Aorta (tissue), 5 donors: ENCODE results near the gene FER. TPM values are rescaled to one million over a fixed set of nuclear protein-coding genes. Genes with fewer than 3 reads are reported as not detected.

Source experiments
- ATAC-seq: fragments of 200-7000 bp; cut with Tn5 transposase; one replicate; pipeline ENCODE4 v1.9.1; 2022; ENCODE audit warnings: moderate library complexity; ENCODE audit not compliant: low FRiP score
- DNase-seq, 2 donors: peaks; one replicate each; pipeline ENCODE4 v3.0.0-alpha.2; 2020
- H3K27ac ChIP-seq, 2 donors: one replicate each; pipeline ENCODE4 v1.5.1; 2013; ENCODE audit warnings: low read length in 2 of 2, mild to moderate bottlenecking in 2 of 2, moderate library complexity in 2 of 2, control low read depth in 1 of 2, inconsistent platforms in 1 of 2, low read depth in 1 of 2
- H3K27me3 ChIP-seq, 2 donors: one replicate each; pipeline ENCODE4 v1.6.1; 2013; ENCODE audit warnings: control low read depth in 1 of 2, low read length in 1 of 2, mild to moderate bottlenecking in 1 of 2, moderate library complexity in 1 of 2; ENCODE audit not compliant: insufficient read depth in 2 of 2, control insufficient read depth in 1 of 2
- H3K36me3 ChIP-seq, 2 donors: one replicate each; pipeline ENCODE4 v1.6.1; 2013; ENCODE audit warnings: control low read depth in 1 of 2, low read length in 1 of 2, mild to moderate bottlenecking in 1 of 2; ENCODE audit not compliant: insufficient read depth in 2 of 2, control insufficient read depth in 1 of 2
- H3K4me1 ChIP-seq, 2 donors: one replicate each; pipeline ENCODE4 v1.6.1; 2013; ENCODE audit warnings: low read length in 2 of 2, control low read depth in 1 of 2, mild to moderate bottlenecking in 1 of 2, moderate library complexity in 1 of 2; ENCODE audit not compliant: insufficient read depth in 2 of 2, control insufficient read depth in 1 of 2
- H3K4me3 ChIP-seq, 2 donors: one replicate each; pipeline ENCODE4 v1.5.1; 2013; ENCODE audit warnings: low read length in 2 of 2, control low read depth in 1 of 2, mild to moderate bottlenecking in 1 of 2
- H3K9me3 ChIP-seq: one replicate; pipeline ENCODE4 v1.6.1; 2013; ENCODE audit warnings: mild to moderate bottlenecking, low read length; ENCODE audit not compliant: control insufficient read depth
- WGBS, 2 donors: extraction: QIAGEN DNeasy Blood & Tissue Kit; methylation state at CpG; one replicate each; pipeline ENCODE4 v1.1.7; 2013; 5-methylcytosine and 5-hydroxymethylcytosine counted together
- intact Hi-C, 2 donors: fragments of 100-400 bp; cut with DNase I; formaldehyde crosslinking; loops; one replicate each; pipeline versions ENCODE4 v1.14.2 to v1.15.0; 2022
- polyA plus RNA-seq, 2 donors: library from polyadenylated mRNA; stranded (reverse); fragments of 200-250 nt; gene quantifications; one replicate each; pipeline ENCODE4 v1.2.3, GENCODE V29; 2013
- total RNA-seq, 2 donors: library from RNA; stranded (reverse); fragmentation: NEBNext Ultra II Directional; extraction: Animal tissue kit (Norgen Biotek cat#: 25700); gene quantifications; one replicate each; pipeline ENCODE4 v1.2.1, GENCODE V29; 2021
- donor health status: healthy with polysubstance abuse.
- donor health status: Bipolar disorder and iron deficiency.
- donor health status: DM: no; HTN: no; CAD: no.
- donor health status: DM: no; HTN: no; CAD: no.
- donor health status: DM: yes; HTN: yes; CAD: no.

Gene FER
- total and polyA plus RNA-seq, 4 donors = 5.1 to 54.6 (median 27.8) TPM

GRCh38 chr5:109191153-109191558 is 443.5 kb downstream of the FER start:
- no peak overlapping the region for H3K27ac ChIP-seq
- DNase-seq (no peak), ATAC-seq (no peak)
- intact Hi-C loops = no loop called here
- H3K9me3 ChIP-seq = no peaks in the 10 kb centered on the region
- peaks cover 3 to 7% of the 10 kb centered on the region in 2 donors for H3K36me3 ChIP-seq
- no peak overlapping the region for H3K4me3 ChIP-seq
- 43 to 48% methylated on average over 2 of the region's 2 CpGs for WGBS, 2 donors
- H3K27me3 ChIP-seq = no peaks in the 10 kb centered on the region
- peaks cover 0 to 4% of the 10 kb centered on the region in 2 donors for H3K4me1 ChIP-seq

- no peaks in the 10 kb centered on the region for H3K27me3 ChIP-seq
- ATAC-seq (no peak), DNase-seq (no peak)
- WGBS, 2 donors = 95 to 98% methylated on average over 1 of the region's 1 CpG
- H3K4me1 ChIP-seq = peaks cover 0 to 4% of the 10 kb centered on the region in 2 donors
- no peak overlapping the region for H3K27ac ChIP-seq
- peaks cover 0 to 7% of the 10 kb centered on the region in 2 donors for H3K36me3 ChIP-seq
- H3K9me3 ChIP-seq = no peaks in the 10 kb centered on the region
- intact Hi-C loops = no loop called here
- H3K4me3 ChIP-seq = no peak overlapping the region
Observed at GRCh38 chr5:109192027-109192426, 444.3 kb downstream of the FER start.

- Histone ChIP-seq H3K9me3 (no peaks in the 10 kb centered on the region), H3K36me3 (peaks cover 0 to 1% of the 10 kb centered on the region in 2 donors), H3K27me3 (no peaks in the 10 kb centered on the region), H3K4me1 (peaks cover 0 to 4% of the 10 kb centered on the region in 2 donors), H3K4me3 (no peak overlapping the region), H3K27ac (no peak overlapping the region)
- ATAC-seq (no peak), DNase-seq (no peak)
- 87 to 89% methylated on average over 6 of the region's 6 CpGs for WGBS, 2 donors
- intact Hi-C loops = no loop called here
Observed at GRCh38 chr5:109192555-109193281, 445.0 kb downstream of the FER start.

GRCh38 chr5:109195667-109196066 is 448.0 kb downstream of the FER start:
- Histone ChIP-seq H3K36me3 (no peaks in the 10 kb centered on the region), H3K4me1 (peaks cover 0 to 4% of the 10 kb centered on the region in 2 donors), H3K4me3 (no peak overlapping the region), H3K27ac (no peak overlapping the region), H3K27me3 (no peaks in the 10 kb centered on the region), H3K9me3 (no peaks in the 10 kb centered on the region)
- intact Hi-C loops = no loop called here
- WGBS, 2 donors = 75 to 81% methylated on average over 2 of the region's 2 CpGs
- ATAC-seq (no peak), DNase-seq (no peak)

GRCh38 chr5:109196087-109196822 is 448.6 kb downstream of the FER start:
- Histone ChIP-seq H3K27me3 (no peaks in the 10 kb centered on the region), H3K9me3 (no peaks in the 10 kb centered on the region), H3K27ac (no peak overlapping the region), H3K4me1 (peaks cover 0 to 4% of the 10 kb centered on the region in 2 donors), H3K36me3 (no peaks in the 10 kb centered on the region), H3K4me3 (no peak overlapping the region)
- WGBS, 2 donors = 71 to 77% methylated on average over 2 of the region's 2 CpGs
- no peak for DNase-seq
- intact Hi-C loops = no loop called here
- no peak for ATAC-seq

- intact Hi-C loops = no loop called here
- 97 to 100% methylated on average over 2 of the region's 2 CpGs for WGBS, 2 donors
Observed at GRCh38 chr5:109196823-109197160, 449.1 kb downstream of the FER start.

GRCh38 chr5:109199289-109199688 is 451.6 kb downstream of the FER start:
- Histone ChIP-seq H3K4me3 (no peak overlapping the region), H3K36me3 (no peaks in the 10 kb centered on the region), H3K9me3 (no peaks in the 10 kb centered on the region), H3K4me1 (no peaks in the 10 kb centered on the region), H3K27ac (no peak overlapping the region), H3K27me3 (no peaks in the 10 kb centered on the region)
- no peak for ATAC-seq
- DNase-seq = no peak
- WGBS, 2 donors = 47 to 54% methylated on average over 2 of the region's 2 CpGs
- intact Hi-C loops = no loop called here

More at GRCh38 chr5:109196823-109197160, 449.1 kb downstream of the FER start:
- Histone ChIP-seq H3K9me3 (no peaks in the 10 kb centered on the region), H3K36me3 (no peaks in the 10 kb centered on the region), H3K4me1 (peaks cover 0 to 4% of the 10 kb centered on the region in 2 donors), H3K27ac (no peak overlapping the region), H3K27me3 (no peaks in the 10 kb centered on the region), H3K4me3 (no peak overlapping the region)
- no peak for DNase-seq
- no peak for ATAC-seq

- ATAC-seq = no peak
- Histone ChIP-seq H3K27ac (no peak overlapping the region), H3K4me1 (no peaks in the 10 kb centered on the region), H3K9me3 (peaks cover 2% of the 10 kb centered on the region), H3K4me3 (no peak overlapping the region), H3K27me3 (no peaks in the 10 kb centered on the region), H3K36me3 (no peaks in the 10 kb centered on the region)
- no peak for DNase-seq
- WGBS, 2 donors = 73 to 77% methylated on average over 5 of the region's 5 CpGs
- intact Hi-C loops = no loop called here
Observed at GRCh38 chr5:109199799-109200620, 452.3 kb downstream of the FER start.
